Motor neuron (in vitro differentiated cells): Measurements from ENCODE around the gene SALL4. TPM values are rescaled to one million over a fixed set of nuclear protein-coding genes. Genes with fewer than 3 reads are reported as not detected.
A peak's percentile ranks its signal among the peaks of the same experiment; 100 is the strongest.
"Not testable (repeated sequence)": the region's sequence is repeated elsewhere in the genome, so short reads cannot be mapped to it uniquely, and the experiment has no call there.

Experiments used
- ATAC-seq, 8 experiments: fragments of 200-7000 bp; cut with Tn5 transposase; replicated peaks in 6 of 8; 2 replicates each; pipeline ENCODE4 v1.8.0; 2021; ENCODE audit warnings: mild to moderate bottlenecking in 8 of 8, moderate library complexity in 8 of 8
- H3K27ac ChIP-seq, 2 donors: fragments of 250-450 bp; sonication (Bioruptor Pico); 2 replicates each; pipeline ENCODE4 v1.9.0; 2021; ENCODE audit warnings: antibody characterized with exemption in 2 of 2, mild to moderate bottlenecking in 2 of 2, moderate library complexity in 1 of 2
- H3K4me1 ChIP-seq, 2 donors: fragments of 250-450 bp; sonication (Bioruptor Pico); replicated peaks in 1 of 2; 2 replicates each; pipeline ENCODE4 v1.6.1; 2021; ENCODE audit warnings: antibody characterized with exemption in 2 of 2, mild to moderate bottlenecking in 2 of 2, moderate library complexity in 1 of 2
- H3K4me3 ChIP-seq, 5 donors: fragments of 250-450 bp; sonication (Bioruptor Pico); 2 replicates each; pipeline ENCODE4 v1.9.0; 2021; ENCODE audit warnings: antibody characterized with exemption in 5 of 5, mild to moderate bottlenecking in 5 of 5, moderate library complexity in 4 of 5
- WGBS, 10 experiments: fragments of 450-650 bp; shearing (Covaris generic); methylation state at CpG; one replicate each; pipeline ENCODE4 v1.0.0; 2022; 5-methylcytosine and 5-hydroxymethylcytosine counted together
- in situ Hi-C, 9 experiments: fragments of 400-800 bp; cut with MboI; loops; one replicate each; pipeline ENCODE4 v1.15.0; 2021; ENCODE audit warnings: low sequenced_read_pairs in 9 of 9, low pct_unique_long_range_greater_than_20kb in 2 of 9; ENCODE audit not compliant: unreplicated experiment in 9 of 9
- total RNA-seq, 8 experiments: library from RNA; unstranded; fragments of 300-600 nt; gene quantifications; 2 replicates each; pipeline versions ENCODE4 v1.2.3 to v1.2.4, GENCODE V29; 2022

SALL4 gene
- total RNA-seq, 8 experiments from 2014 or later: 0.59 to 48.1 (median 5.2) TPM

DNA sequence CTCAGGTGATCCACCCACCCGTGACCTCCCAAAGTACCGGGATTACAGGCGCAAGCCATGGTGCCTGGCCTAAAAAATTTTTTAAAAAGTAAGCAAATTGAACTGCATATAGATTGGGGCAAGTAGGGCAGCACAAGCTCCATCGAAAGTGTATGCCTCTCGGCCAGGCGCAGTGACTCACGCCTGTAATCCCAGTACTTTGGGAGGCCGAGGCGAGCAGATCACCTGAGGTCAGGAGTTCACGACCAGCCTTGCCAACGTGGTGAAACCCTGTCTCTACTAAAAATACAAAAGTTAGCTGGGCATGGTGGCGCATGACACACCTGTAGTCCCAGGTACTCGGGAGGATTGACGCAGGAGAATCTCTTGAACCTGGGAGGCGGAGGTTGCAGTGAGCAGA, 64.1 kb downstream of the SALL4 start:
- H3K4me1 ChIP-seq: peaks cover 0 to 12% of the 10 kb centered on the region in 2 donors
- in situ Hi-C loops, ATAC-seq, H3K27ac ChIP-seq, H3K4me3 ChIP-seq: not testable (repeated sequence)
- WGBS, 10 experiments: 83 to 100% (median 94%) methylated on average over 1 to 12 of the region's 15 CpGs; no CpG with 5 or more reads in 4 of the 10 experiments

DNA sequence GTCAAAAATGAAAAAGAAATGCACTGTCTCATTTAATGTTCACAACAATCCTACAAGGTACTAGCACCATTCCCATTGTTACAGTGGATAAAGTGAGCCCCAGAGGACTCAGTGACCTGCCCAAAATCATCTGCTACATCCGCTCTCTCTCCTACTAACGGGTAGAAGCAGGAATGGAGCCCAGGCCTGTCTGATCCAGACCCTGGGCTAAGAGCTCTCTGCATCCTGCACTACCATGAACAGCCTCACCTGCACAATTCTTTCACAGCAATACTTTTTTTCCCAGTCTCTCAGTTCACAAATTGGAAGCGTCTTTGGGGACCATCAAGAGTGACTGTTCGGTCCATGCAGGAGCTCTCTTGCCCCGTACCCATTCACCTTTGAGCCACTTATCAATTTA, 65.4 kb downstream of the SALL4 start:
- peaks cover 6 to 15% of the 10 kb centered on the region in 2 donors for H3K4me1 ChIP-seq
- no peak overlapping the region for H3K4me3 ChIP-seq
- no peak for ATAC-seq
- WGBS, 10 experiments: 60 to 100% (median 82%) methylated on average over 1 to 4 of the region's 5 CpGs; no CpG with 5 or more reads in 4 of the 10 experiments
- H3K27ac ChIP-seq: no peak overlapping the region
- in situ Hi-C loops: no loop called here

DNA sequence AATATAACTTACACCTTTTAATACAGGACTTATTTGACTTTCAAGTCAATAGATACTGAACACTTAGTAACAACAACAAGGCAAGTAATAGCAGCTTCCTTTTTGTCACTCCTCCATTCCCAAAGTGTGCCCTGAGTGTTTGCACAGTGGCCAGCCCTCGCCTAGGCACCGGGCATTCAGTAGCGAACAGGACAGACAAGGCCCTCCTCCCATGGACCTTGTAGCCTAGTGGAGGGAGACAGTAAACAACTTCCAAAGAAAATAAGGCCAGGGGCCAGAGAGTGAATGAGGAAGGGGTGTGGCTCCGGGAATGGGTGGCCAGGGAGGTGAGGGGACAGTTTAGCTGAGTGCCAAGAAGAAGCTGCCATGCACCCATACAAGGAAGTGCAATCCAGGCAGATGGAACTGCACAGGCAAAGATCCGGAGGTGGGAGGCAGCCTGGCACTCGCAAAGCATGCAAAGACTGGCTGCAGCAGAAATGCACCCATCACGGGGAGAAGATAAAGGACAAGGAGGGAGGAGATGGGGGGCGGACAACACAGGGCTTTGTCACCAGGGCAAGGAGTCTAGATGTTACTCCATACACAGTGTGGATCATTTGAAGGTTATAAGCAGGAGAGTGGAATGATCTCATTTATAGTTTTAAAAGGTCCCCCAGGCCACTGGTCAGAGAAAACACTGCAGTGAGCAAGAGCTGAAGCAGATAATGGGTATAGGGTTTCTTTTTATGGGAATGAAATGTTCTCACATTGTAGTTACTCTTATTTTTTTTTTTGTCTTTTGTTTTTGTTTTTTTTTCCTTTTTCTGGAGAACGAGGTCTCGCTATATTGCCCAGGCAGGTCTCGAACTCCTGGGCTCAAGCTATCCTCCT, 66.4 kb downstream of the SALL4 start:
- in situ Hi-C loops: no loop called here
- Histone ChIP-seq H3K4me1 (peaks cover 6 to 22% of the 10 kb centered on the region in 2 donors), H3K4me3 (no peak overlapping the region), H3K27ac (no peak overlapping the region)
- ATAC-seq: no peak
- 70 to 100% (median 88%) methylated on average over 1 to 9 of the region's 11 CpGs; no CpG with 5 or more reads in 1 of the 10 experiments for WGBS, 10 experiments

DNA sequence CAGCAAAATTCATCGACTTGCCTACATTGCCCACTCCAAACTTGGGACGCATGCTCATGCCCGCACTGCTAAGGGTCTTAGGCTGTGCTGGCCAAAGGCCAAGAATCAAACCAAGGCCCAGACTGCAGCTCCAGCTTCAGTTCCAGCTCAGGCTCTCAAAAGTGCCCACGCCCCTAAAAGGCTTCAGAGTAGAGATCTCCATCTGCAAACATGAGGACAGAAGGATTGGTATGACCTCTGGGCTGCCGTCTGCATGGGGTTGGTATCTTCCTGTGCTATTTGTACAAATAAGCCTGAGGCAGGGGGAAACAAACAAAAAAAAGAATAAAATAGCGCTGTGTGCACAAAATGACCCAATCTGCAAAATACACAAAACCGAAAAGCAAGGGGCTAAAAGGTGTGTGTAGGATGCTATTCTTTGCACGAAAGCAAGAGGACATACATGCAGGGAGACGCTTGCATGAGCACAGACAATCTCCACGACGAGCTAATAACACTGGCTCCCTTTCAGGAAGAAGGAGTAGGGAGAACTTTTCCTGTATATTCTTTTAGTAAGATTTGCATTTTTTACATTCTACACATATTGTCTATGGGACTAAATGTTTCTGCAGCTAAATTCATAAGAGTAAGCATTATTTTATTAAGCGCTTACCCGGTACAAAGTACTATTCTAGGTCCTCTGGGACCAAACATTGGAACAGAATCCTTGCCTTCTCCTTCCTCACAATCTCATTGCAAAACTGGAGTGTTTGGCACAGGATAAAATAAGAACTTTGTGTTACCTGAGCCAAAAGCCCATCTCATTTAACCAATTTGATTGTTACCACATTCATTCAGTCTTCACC, 67.2 kb downstream of the SALL4 start:
- peaks cover 6 to 22% of the 10 kb centered on the region in 2 donors for H3K4me1 ChIP-seq
- H3K27ac ChIP-seq: no peak overlapping the region
- in situ Hi-C loops: no loop called here
- 48 to 74% (median 66%) methylated on average over 6 to 12 of the region's 13 CpGs; no CpG with 5 or more reads in 2 of the 10 experiments for WGBS, 10 experiments
- peak in 2 of 8 experiments; percentile 37 to 57 for ATAC-seq
- H3K4me3 ChIP-seq: no peak overlapping the region

DNA sequence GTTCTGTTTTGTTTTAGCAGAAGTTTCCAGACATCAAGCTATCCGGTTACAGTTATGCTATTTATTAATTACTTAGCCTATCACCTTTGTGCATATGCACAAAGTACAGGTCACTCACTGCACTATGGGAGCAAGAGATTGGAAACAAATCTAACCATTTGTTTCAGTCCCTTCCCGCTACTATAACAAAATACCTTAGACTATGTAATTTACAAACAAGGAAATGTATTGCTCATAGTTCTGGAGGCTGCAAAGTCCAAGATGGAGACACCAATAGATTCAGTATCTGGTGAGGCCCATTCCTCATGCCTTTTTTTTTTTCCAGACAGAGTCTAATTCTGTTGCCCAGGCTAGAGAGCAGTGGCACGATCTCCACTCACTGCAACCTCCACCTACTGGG, 69.3 kb downstream of the SALL4 start:
- WGBS, 10 experiments: 29 to 100% (median 93%) methylated on average over 1 to 3 of the region's 3 CpGs; no CpG with 5 or more reads in 2 of the 10 experiments
- Histone ChIP-seq H3K27ac (no peak overlapping the region), H3K4me3 (no peak overlapping the region), H3K4me1 (peaks cover 6 to 19% of the 10 kb centered on the region in 2 donors)
- ATAC-seq: no peak
- in situ Hi-C loops: no loop called here

Other genes with a start within 250 kb of the SALL4 start
- gene ATP9A, start 34.1 kb downstream of the SALL4 start, total RNA-seq: 100 to 1,000 TPM in 2 of 8 experiments, 10 to 100 TPM in 6; 29.7 to 103 (median 88.1) TPM